GM12878 (cell line): ENCODE measurements around the gene BTBD9. TPM values are rescaled to one million over a fixed set of nuclear protein-coding genes. Genes with fewer than 3 reads are reported as not detected.

ENCODE experiments used
- ATAC-seq: fragments of 200-7000 bp; cut with Tn5 transposase; 3 replicates; pipeline ENCODE4 v1.9.1; 2020; ENCODE audit warnings: mild to moderate bottlenecking, moderate library complexity
- BruUV-seq: library from RNA; stranded (reverse); fragments of 400-500 nt; replicated peaks from 2 replicates; lab custom pipeline; 2021; lab: Mats Ljungman, UMichigan
- CTCF ChIA-PET: fragments of 300-600 bp; sonication (Branson Sonifier 250); formaldehyde crosslinking; extraction: SDS; loops from one replicate; lab custom pipeline; 2021; ENCODE audit warnings: inconsistent platforms; lab: Yijun Ruan, JAX
- POLR2A ChIA-PET: fragments of 350-600 bp; formaldehyde crosslinking; extraction: SDS; loops from one replicate; lab custom pipeline; 2021; ENCODE audit warnings: inconsistent platforms; lab: Charles Lee
- RAD21 ChIA-PET: fragments of 300-600 bp; sonication (Branson Sonifier 250); formaldehyde crosslinking; loops from one replicate; lab custom pipeline; 2023; ENCODE audit warnings: antibody characterized with exemption; ENCODE audit not compliant: unreplicated experiment; lab: Charles Lee
- SMC1A ChIA-PET: fragments of 300-600 bp; sonication (Branson Sonifier 250); formaldehyde crosslinking; loops from one replicate; lab custom pipeline; 2023; ENCODE audit not compliant: unreplicated experiment, uncharacterized antibody; lab: Charles Lee
- DNase-seq: peaks from one replicate; pipeline ENCODE4 v3.0.0-alpha.2; 2011; ENCODE audit warnings: low read depth, low spot score
- FAIRE-seq: peaks from 3 replicates; lab custom pipeline; 2011; peaks lifted over from hg19 to GRCh38; lab: Jason Lieb, UNC
- H2AFZ ChIP-seq: 2 replicates; pipeline ENCODE4 v1.6.0; 2011; ENCODE audit warnings: low read depth, low read length, control low read depth; ENCODE audit not compliant: control insufficient read depth
- H3K27ac ChIP-seq: 2 replicates; pipeline ENCODE4 v1.5.1; 2011; ENCODE audit warnings: control low read depth; ENCODE audit not compliant: control insufficient read depth, insufficient read depth
- H3K27me3 ChIP-seq, 2 experiments: replicated peaks in 1 of 2; 2 replicates each; pipeline versions ENCODE4 v1.6.0 to v1.6.1; 2011; ENCODE audit warnings: low read length in 1 of 2; ENCODE audit not compliant: control insufficient read depth in 2 of 2, insufficient read depth in 2 of 2
- H3K36me3 ChIP-seq, 2 experiments: 2 replicates each; pipeline ENCODE4 v1.5.1; 2011; ENCODE audit warnings: low read length in 1 of 2; ENCODE audit not compliant: control insufficient read depth in 2 of 2, insufficient read depth in 2 of 2
- H3K4me1 ChIP-seq: 2 replicates; pipeline ENCODE4 v1.6.1; 2011; ENCODE audit warnings: mild to moderate bottlenecking, low read length, moderate library complexity, mixed read lengths; ENCODE audit not compliant: control insufficient read depth, insufficient read depth
- H3K4me2 ChIP-seq: 2 replicates; pipeline ENCODE4 v1.6.0; 2011; ENCODE audit warnings: control low read depth; ENCODE audit not compliant: control insufficient read depth, insufficient read depth
- H3K4me3 ChIP-seq: fragments of 200-600 bp; sonication (generic); 2 replicates; pipeline ENCODE4 v1.5.1; 2016
- H3K79me2 ChIP-seq: 2 replicates; pipeline ENCODE4 v1.6.0; 2011; ENCODE audit warnings: low read length; ENCODE audit not compliant: control insufficient read depth, insufficient read depth
- H3K9ac ChIP-seq: 2 replicates; pipeline ENCODE4 v1.8.0; 2011; ENCODE audit warnings: low read length, control low read depth, mixed read lengths; ENCODE audit not compliant: control insufficient read depth, insufficient read depth
- H3K9me3 ChIP-seq: replicated peaks from 3 replicates; pipeline ENCODE4 v1.5.1; 2011; ENCODE audit warnings: mild to moderate bottlenecking, low read length; ENCODE audit not compliant: control insufficient read depth, insufficient read depth
- H4K20me1 ChIP-seq: 2 replicates; pipeline ENCODE4 v1.6.0; 2011; ENCODE audit not compliant: control insufficient read depth, insufficient read depth
- ATF7 ChIP-seq: fragments of 450-650 bp; IDR thresholded peaks from 2 replicates; pipeline ENCODE4 v1.6.1; 2016; ENCODE audit warnings: low read depth, mild to moderate bottlenecking
- E2F4 ChIP-seq: IDR thresholded peaks from 2 replicates; pipeline ENCODE4 v1.6.1; 2012; ENCODE audit warnings: low read depth, low read length, improper control_type of control experiment
- EGR1 ChIP-seq, 2 experiments: IDR thresholded peaks; 1 replicate in 1 of 2; 2 replicates in 1 of 2; pipeline ENCODE4 v1.6.1; 2011 to 2012; ENCODE audit warnings: low read depth in 2 of 2, low read length in 2 of 2, borderline replicate concordance in 1 of 2, mild to moderate bottlenecking in 1 of 2, moderate library complexity in 1 of 2
- ELK1 ChIP-seq: IDR thresholded peaks from 2 replicates; pipeline ENCODE4 v1.6.1; 2012; ENCODE audit warnings: low read depth, low read length, improper control_type of control experiment
- FOXK2 ChIP-seq: fragments of 450-650 bp; IDR thresholded peaks from 2 replicates; pipeline ENCODE4 v1.6.1; 2017; ENCODE audit warnings: mild to moderate bottlenecking, moderate library complexity
- FOXM1 ChIP-seq: IDR thresholded peaks from 2 replicates; pipeline ENCODE4 v1.6.1; 2012; ENCODE audit warnings: low read depth, mild to moderate bottlenecking, inconsistent platforms, low read length, moderate library complexity
- IRF3 ChIP-seq: fragments of 450-650 bp; IDR thresholded peaks from 2 replicates; pipeline ENCODE4 v1.6.1; 2014; ENCODE audit warnings: mild to moderate bottlenecking
- NFYA ChIP-seq: IDR thresholded peaks from 2 replicates; pipeline ENCODE4 v1.6.1; 2011; ENCODE audit warnings: low read depth, mild to moderate bottlenecking, low read length, improper control_type of control experiment, borderline replicate concordance
- NFYB ChIP-seq: IDR thresholded peaks from 2 replicates; pipeline ENCODE4 v1.6.1; 2011; ENCODE audit warnings: low read depth, mild to moderate bottlenecking, low read length, improper control_type of control experiment, moderate library complexity; ENCODE audit not compliant: insufficient read depth
- NRF1 ChIP-seq: conservative IDR thresholded peaks from 2 replicates; pipeline ENCODE4 v1.6.1; 2011; ENCODE audit warnings: mild to moderate bottlenecking, low read depth, low read length, improper control_type of control experiment
- POLR2AphosphoS2 ChIP-seq: IDR thresholded peaks from 2 replicates; pipeline ENCODE4 v1.6.1; 2011; ENCODE audit warnings: low read depth, mild to moderate bottlenecking, low read length, improper control_type of control experiment, moderate library complexity
- SREBF1 ChIP-seq: IDR thresholded peaks from 2 replicates; pipeline ENCODE4 v1.6.1; 2012; ENCODE audit warnings: mild to moderate bottlenecking, low read length
- WGBS: methylation state at CpG from one replicate; pipeline ENCODE4 v1.1.6; 2016; ENCODE audit warnings: low lambda C conversion rate; ENCODE audit not compliant: insufficient replicate concordance, insufficient coverage; ENCODE audit errors: missing lambda C conversion rate; 5-methylcytosine and 5-hydroxymethylcytosine counted together
- in situ Hi-C: fragments of 300-500 bp; cut with MboI; formaldehyde crosslinking; loops from 9 replicates; pipeline ENCODE4 v1.14.3; 2018; ENCODE audit warnings: mixed read lengths
- intact Hi-C: fragments of 100-400 bp; cut with micrococcal nuclease; formaldehyde crosslinking; loops from one replicate; pipeline ENCODE4 v1.14.2; 2022; ENCODE audit not compliant: unreplicated experiment
- polyA plus RNA-seq, 11 experiments: library from polyadenylated mRNA; depleted of rRNA in 4 of 11; unstranded in 6 of 11; stranded (reverse) in 5 of 11; fragments of >200 nt; fragmentation: Nextera tagmentation in 4 of 11; fragmentation: Illumina TruSeq in 1 of 11; extraction: Ambion mirVana in 4 of 11; extraction: Trizol in 1 of 11; gene quantifications; 1 replicate in 1 of 11; 2 replicates in 10 of 11; pipeline versions ENCODE4 v1.2.1 to v1.2.3, GENCODE V29; 2011 to 2016; ENCODE audit warnings: inconsistent platforms in 2 of 11, missing spikeins in 2 of 11, low read depth in 1 of 11
- total RNA-seq, 4 experiments: library from RNA; depleted of rRNA in 3 of 4; stranded (reverse); fragments of >200 nt in 3 of 4; fragmentation: Illumina TruSeq in 1 of 4; extraction: Trizol in 1 of 4; gene quantifications; 2 replicates each; pipeline versions ENCODE4 v1.2.1 to v1.2.3, GENCODE V29; 2013 to 2021

BTBD9 gene
- total and polyA plus RNA-seq, 10 of the 15 experiments (the other 5 are each of a cell fraction or from before 2014, with no cell fraction given) = 0.22 to 8.6 (median 4.6) TPM

- H3K4me3 ChIP-seq = no peak overlapping the region
- H4K20me1 ChIP-seq = no peaks in the 10 kb centered on the region
- RAD21 ChIA-PET = no interaction called here
- no peaks in the 10 kb centered on the region for H3K27me3 ChIP-seq
- H2AFZ ChIP-seq = no peak overlapping the region
- SMC1A ChIA-PET = no interaction called here
- no peak overlapping the region for H3K9ac ChIP-seq
- no TSS peak for BruUV-seq
- no peaks in the 10 kb centered on the region for H3K9me3 ChIP-seq
- in situ Hi-C loops (no loop called here), intact Hi-C loops (no loop called here)
- FAIRE-seq = no peak
- H3K27ac ChIP-seq = no peak overlapping the region
- POLR2A ChIA-PET = no interaction called here
- no peaks in the 10 kb centered on the region for H3K79me2 ChIP-seq
- DNase-seq = no peak
- TF ChIP-seq E2F4 (no peak), SREBF1 (no peak)
- CTCF ChIA-PET = interaction anchor here (0.6 to 1.2 kb wide), 3 partner anchors 11 to 218 kb away, joined by 3 to 6 read pairs (median 4); no protein-coding TSS in a partner anchor
- H3K4me2 ChIP-seq = no peak overlapping the region
- no peak for ATAC-seq
- no peaks in the 10 kb centered on the region for H3K36me3 ChIP-seq
- no peaks in the 10 kb centered on the region for H3K4me1 ChIP-seq
- 70% methylated on average over 5 of the region's 5 CpGs for WGBS
Observed at GRCh38 chr6:38345586-38345985, 294.1 kb downstream of the BTBD9 start.

- in situ Hi-C loops (no loop called here), intact Hi-C loops (no loop called here)
- no peak for ATAC-seq
- BruUV-seq = no TSS peak
- Histone ChIP-seq H3K9ac (no peak overlapping the region), H3K36me3 (no peaks in the 10 kb centered on the region), H3K4me2 (no peak overlapping the region), H3K4me1 (no peaks in the 10 kb centered on the region), H3K27ac (no peak overlapping the region), H4K20me1 (no peaks in the 10 kb centered on the region), H3K27me3 (no peaks in the 10 kb centered on the region), H2AFZ (no peak overlapping the region), H3K79me2 (no peaks in the 10 kb centered on the region), H3K4me3 (no peak overlapping the region), H3K9me3 (no peaks in the 10 kb centered on the region)
- no peak for TF ChIP-seq ELK1
- TF ChIP-seq ATF7 = no peak
- TF ChIP-seq NRF1 = no peak
- no peak for TF ChIP-seq NFYB
- no peak for TF ChIP-seq POLR2AphosphoS2
- no peak for TF ChIP-seq SREBF1
- no peak for TF ChIP-seq FOXM1
- no peak for TF ChIP-seq FOXK2
- no peak for TF ChIP-seq NFYA
- no peak for TF ChIP-seq IRF3
- no peak for TF ChIP-seq EGR1 (IDR thresholded peaks at IDR 0.05; ENCODE audit: borderline replicate concordance in 1 of 2, low read depth in 2 of 2, low read length in 2 of 2)
- WGBS = 100% methylated on average over 1 of the region's 1 CpG
- POLR2A ChIA-PET = no interaction called here
- SMC1A ChIA-PET = interaction anchor here (1.3 kb wide), 1 partner anchor 35 kb away, joined by 4 read pairs; no protein-coding TSS in a partner anchor
- RAD21 ChIA-PET = no interaction called here
- no peak for DNase-seq
- CTCF ChIA-PET = interaction anchor here (0.5 to 1.1 kb wide), 2 partner anchors 11 to 47 kb away, joined by 3 to 4 read pairs; no protein-coding TSS in a partner anchor
- no peak for FAIRE-seq
Observed at GRCh38 chr6:38341496-38341895, 298.2 kb downstream of the BTBD9 start.
